ENCODE measurements around the gene RPL23. TPM values are rescaled to one million over a fixed set of nuclear protein-coding genes. Genes with fewer than 3 reads are reported as not detected.

The RPL23 gene
- total RNA-seq, 2 experiments from 2014 or later = 1,289 to 1,766 TPM

DNA sequence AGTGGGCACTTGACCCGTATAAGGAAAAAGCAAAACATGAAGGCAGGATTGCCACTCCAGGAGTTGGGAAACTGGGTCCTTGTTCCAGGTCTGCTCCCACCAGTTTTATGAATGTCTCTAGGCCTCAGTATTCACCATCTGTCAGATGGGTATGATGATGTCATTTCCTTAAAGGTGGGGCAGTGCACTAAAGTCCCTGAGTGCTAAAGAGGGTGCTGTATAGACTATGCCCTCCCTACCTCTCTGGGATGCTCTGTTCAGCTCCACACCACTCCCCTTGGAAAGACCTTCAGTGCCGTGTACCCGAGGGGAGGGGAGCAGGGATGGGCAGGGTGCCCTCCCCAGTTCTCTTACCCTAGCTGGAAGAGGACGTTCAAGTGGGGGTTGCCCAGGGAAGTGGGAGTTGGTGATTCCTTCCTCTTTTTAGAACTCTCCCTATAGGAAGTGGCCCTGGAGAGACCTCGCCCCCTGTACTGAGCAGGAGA, 18.5 kb upstream of the RPL23 start:
- POLR2A ChIA-PET = interaction anchor here (0.6 to 5.5 kb wide), 4 partner anchors 9 to 42 kb away, joined by 4 to 56 read pairs (median 4); partner anchors contain the start of gene RPL23

DNA sequence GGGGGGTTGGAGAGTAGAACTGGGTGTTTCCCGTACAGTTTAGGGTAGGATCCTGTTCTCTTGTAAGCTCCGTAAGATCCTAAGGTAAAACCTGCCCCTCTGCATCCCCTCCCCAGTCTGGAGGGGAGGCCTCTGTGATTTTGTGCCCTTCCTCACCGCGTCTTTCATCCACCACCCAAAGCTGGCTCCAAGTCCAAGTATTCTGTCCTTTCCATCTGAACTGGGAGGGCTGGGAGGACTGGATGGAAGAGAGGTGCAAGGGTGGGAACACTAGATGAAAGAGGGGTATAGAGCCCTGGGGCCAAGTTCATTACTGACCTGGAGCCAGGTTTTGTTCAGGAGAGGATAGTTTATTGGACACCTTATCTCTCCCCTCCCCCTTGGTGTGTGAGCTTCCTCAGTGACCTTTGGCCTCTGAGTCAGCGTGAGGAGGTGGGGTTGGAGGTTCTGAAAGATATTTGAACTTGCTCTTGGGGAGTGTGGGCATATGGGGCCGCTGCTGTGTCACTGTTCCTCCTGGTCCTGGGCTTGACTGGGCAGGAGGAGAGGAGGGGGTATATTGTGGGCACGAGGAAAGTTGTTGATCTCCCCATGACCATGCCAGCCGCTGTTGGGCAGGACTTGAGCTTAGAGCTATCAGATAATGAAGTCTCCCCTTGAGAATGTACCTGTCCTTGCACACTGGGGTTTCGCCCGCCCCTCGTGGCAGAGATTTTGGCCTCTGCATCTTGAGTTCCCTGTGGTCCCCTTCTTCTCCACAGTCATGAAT, 17.9 kb upstream of the RPL23 start:
- ChIA-PET CTCF (ENCODE audit: unreplicated experiment) (interaction anchor here (0.5 kb wide), 1 partner anchor 44 kb away, joined by 3 read pairs; no protein-coding TSS in a partner anchor), POLR2A (interaction anchor here (0.6 to 5.5 kb wide), 9 partner anchors 9 to 386 kb away, joined by 3 to 56 read pairs (median 4); partner anchors contain the start of genes LASP1NB and RPL23)
- Histone ChIP-seq H3K9me2 (ENCODE audit: insufficient read depth, low read length) (no peaks in the 10 kb centered on the region), H3K4me3 (ENCODE audit: low read depth, low read length, poor library complexity, severe bottlenecking) (peak overlapping the region; percentile 98), H3K9me3 (ENCODE audit: low read length) (no peaks in the 10 kb centered on the region), H2AFZ (ENCODE audit: low read length) (no peak overlapping the region), H3K27ac (ENCODE audit: low read depth, low read length, poor library complexity, severe bottlenecking) (peak overlapping the region; percentile 91), H4K20me1 (ENCODE audit: insufficient read depth, low read length) (peaks cover 16% of the 10 kb centered on the region; the same call in 1 of the 2 replicates), H3K4me1 (ENCODE audit: insufficient read depth, low read length, poor library complexity, severe bottlenecking) (peaks cover 61% of the 10 kb centered on the region), H3K36me3 (ENCODE audit: insufficient read depth, low read length) (peaks cover 27% of the 10 kb centered on the region; the same call in 1 of the 2 replicates), H3K4me2 (ENCODE audit: low read length) (peak overlapping the region; percentile 95), H3K79me2 (ENCODE audit: insufficient read depth, low read depth, low read length) (peaks cover 59% of the 10 kb centered on the region)
- peak; percentile 73 for DNase-seq (ENCODE audit: low spot score)
- BruUV-seq (replicated peaks) = no TSS peak
- TF ChIP-seq, protein P1, sequence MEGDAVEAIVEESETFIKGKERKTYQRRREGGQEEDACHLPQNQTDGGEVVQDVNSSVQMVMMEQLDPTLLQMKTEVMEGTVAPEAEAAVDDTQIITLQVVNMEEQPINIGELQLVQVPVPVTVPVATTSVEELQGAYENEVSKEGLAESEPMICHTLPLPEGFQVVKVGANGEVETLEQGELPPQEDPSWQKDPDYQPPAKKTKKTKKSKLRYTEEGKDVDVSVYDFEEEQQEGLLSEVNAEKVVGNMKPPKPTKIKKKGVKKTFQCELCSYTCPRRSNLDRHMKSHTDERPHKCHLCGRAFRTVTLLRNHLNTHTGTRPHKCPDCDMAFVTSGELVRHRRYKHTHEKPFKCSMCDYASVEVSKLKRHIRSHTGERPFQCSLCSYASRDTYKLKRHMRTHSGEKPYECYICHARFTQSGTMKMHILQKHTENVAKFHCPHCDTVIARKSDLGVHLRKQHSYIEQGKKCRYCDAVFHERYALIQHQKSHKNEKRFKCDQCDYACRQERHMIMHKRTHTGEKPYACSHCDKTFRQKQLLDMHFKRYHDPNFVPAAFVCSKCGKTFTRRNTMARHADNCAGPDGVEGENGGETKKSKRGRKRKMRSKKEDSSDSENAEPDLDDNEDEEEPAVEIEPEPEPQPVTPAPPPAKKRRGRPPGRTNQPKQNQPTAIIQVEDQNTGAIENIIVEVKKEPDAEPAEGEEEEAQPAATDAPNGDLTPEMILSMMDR (conservative IDR thresholded peaks at IDR 0.05; ENCODE audit: low read length) = peak; percentile 53
- no peak for TF ChIP-seq EZH2phosphoT487 (IDR thresholded peaks at IDR 0.05; ENCODE audit: borderline replicate concordance, low read depth, low read length)
- intact Hi-C loops (cut with micrococcal nuclease; ENCODE audit: unreplicated experiment) = loop anchor here (2.0 to 10.0 kb wide), 2 partner anchors 37 to 63 kb away; no protein-coding TSS in a partner anchor

More for the DNA sequence above, 18.5 kb upstream of the RPL23 start:
- Histone ChIP-seq H3K4me1 (ENCODE audit: insufficient read depth, low read length, poor library complexity, severe bottlenecking) (peaks cover 59% of the 10 kb centered on the region), H3K4me2 (ENCODE audit: low read length) (peak overlapping the region; percentile 95), H3K79me2 (ENCODE audit: insufficient read depth, low read depth, low read length) (peaks cover 62% of the 10 kb centered on the region), H3K9me2 (ENCODE audit: insufficient read depth, low read length) (no peaks in the 10 kb centered on the region), H3K27ac (ENCODE audit: low read depth, low read length, poor library complexity, severe bottlenecking) (peak overlapping the region; percentile 91), H3K9me3 (ENCODE audit: low read length) (no peaks in the 10 kb centered on the region), H3K4me3 (ENCODE audit: low read depth, low read length, poor library complexity, severe bottlenecking) (peak overlapping the region; percentile 98), H4K20me1 (ENCODE audit: insufficient read depth, low read length) (peaks cover 16% of the 10 kb centered on the region; the same call in 1 of the 2 replicates), H2AFZ (ENCODE audit: low read length) (no peak overlapping the region), H3K36me3 (ENCODE audit: insufficient read depth, low read length) (peaks cover 27% of the 10 kb centered on the region)
- peak; percentile 43 for DNase-seq (ENCODE audit: low spot score)
- BruUV-seq (replicated peaks) = TSS peak; percentile 39
- intact Hi-C loops (cut with micrococcal nuclease; ENCODE audit: unreplicated experiment) = loop anchor here (10.0 kb wide), 1 partner anchor 63 kb away; no protein-coding TSS in a partner anchor
- CTCF ChIA-PET (ENCODE audit: unreplicated experiment) = no interaction called here
- TF ChIP-seq, protein P1 (conservative IDR thresholded peaks at IDR 0.05; ENCODE audit: low read length) = no peak; the same call in 1 of the 2 replicates
- no peak for TF ChIP-seq EZH2phosphoT487 (IDR thresholded peaks at IDR 0.05; ENCODE audit: borderline replicate concordance, low read depth, low read length)
